GM23338 (cell line): Measurements from ENCODE around the gene DCTN2. TPM values are rescaled to one million over a fixed set of nuclear protein-coding genes. Genes with fewer than 3 reads are reported as not detected.

Source experiments
- ATAC-seq: fragments of 200-7000 bp; cut with Tn5 transposase; 3 replicates; pipeline ENCODE4 v1.9.1; 2020
- DNase-seq: peaks from one replicate; pipeline ENCODE4 v3.0.0-alpha.2; 2015; ENCODE audit warnings: low spot score
- H2AFZ ChIP-seq: fragments of 200-600 bp; sonication (generic); 2 replicates; pipeline ENCODE4 v1.8.0; 2016; ENCODE audit warnings: antibody characterized with exemption, mild to moderate bottlenecking, moderate library complexity
- H3F3A ChIP-seq: fragments of 200-600 bp; sonication (generic); replicated peaks from 2 replicates; pipeline ENCODE4 v1.8.0; 2017; ENCODE audit warnings: antibody characterized with exemption, mixed run types, low read depth
- H3K27ac ChIP-seq: fragments of 200-600 bp; sonication (generic); 2 replicates; pipeline ENCODE4 v1.6.1; 2016; ENCODE audit warnings: low read depth
- H3K27me3 ChIP-seq: fragments of 200-600 bp; sonication (generic); 2 replicates; pipeline ENCODE4 v1.8.0; 2016; ENCODE audit warnings: mild to moderate bottlenecking, mixed run types, moderate library complexity; ENCODE audit not compliant: insufficient read depth
- H3K36me3 ChIP-seq: fragments of 200-600 bp; sonication (generic); 2 replicates; pipeline ENCODE4 v1.8.0; 2016; ENCODE audit warnings: mild to moderate bottlenecking; ENCODE audit not compliant: insufficient read depth
- H3K4me1 ChIP-seq: fragments of 200-600 bp; sonication (generic); 2 replicates; pipeline ENCODE4 v1.8.0; 2016; ENCODE audit warnings: mild to moderate bottlenecking, moderate library complexity; ENCODE audit not compliant: insufficient read depth
- H3K4me2 ChIP-seq: fragments of 200-600 bp; sonication (generic); 2 replicates; pipeline ENCODE4 v1.7.1; 2017; ENCODE audit warnings: mixed run types
- H3K4me3 ChIP-seq: fragments of 200-600 bp; sonication (generic); 2 replicates; pipeline ENCODE4 v1.6.1; 2016; ENCODE audit warnings: mixed run types
- H3K79me2 ChIP-seq: fragments of 200-600 bp; sonication (generic); replicated peaks from 2 replicates; pipeline ENCODE4 v1.8.0; 2017; ENCODE audit warnings: mild to moderate bottlenecking; ENCODE audit not compliant: insufficient read depth
- H3K9me2 ChIP-seq: fragments of 200-600 bp; sonication (generic); 2 replicates; pipeline ENCODE4 v1.8.0; 2017; ENCODE audit not compliant: insufficient read depth
- H4K20me1 ChIP-seq: fragments of 200-600 bp; sonication (generic); replicated peaks from 2 replicates; pipeline ENCODE4 v1.8.0; 2017; ENCODE audit warnings: mild to moderate bottlenecking; ENCODE audit not compliant: insufficient read depth
- H3K27ac Mint-ChIP-seq: 2 replicates; pipeline ENCODE4 v1.8.0; 2020; ENCODE audit warnings: inconsistent platforms, mild to moderate bottlenecking, moderate library complexity, mixed read lengths
- H3K27me3 Mint-ChIP-seq: 3 replicates; pipeline ENCODE4 v1.8.0; 2022; ENCODE audit warnings: low read depth, mild to moderate bottlenecking, moderate library complexity, mixed read lengths, inconsistent platforms; ENCODE audit not compliant: insufficient read depth, poor library complexity
- H3K36me3 Mint-ChIP-seq: 3 replicates; pipeline ENCODE4 v1.8.0; 2021; ENCODE audit warnings: low read depth, mild to moderate bottlenecking, inconsistent platforms, moderate library complexity, mixed read lengths
- H3K4me1 Mint-ChIP-seq: 3 replicates; pipeline ENCODE4 v1.8.0; 2020; ENCODE audit warnings: mild to moderate bottlenecking, inconsistent platforms, mixed read lengths
- H3K4me3 Mint-ChIP-seq: 3 replicates; pipeline ENCODE4 v1.8.0; 2021; ENCODE audit warnings: moderate library complexity, mild to moderate bottlenecking, inconsistent platforms, mixed read lengths
- H3K9me3 Mint-ChIP-seq: 3 replicates; pipeline ENCODE4 v1.8.0; 2020; ENCODE audit warnings: moderate library complexity, mild to moderate bottlenecking, inconsistent platforms, mixed read lengths
- CREB1 ChIP-seq: fragments of 250-450 bp; sonication (Bioruptor Pico); IDR thresholded peaks from 2 replicates; pipeline ENCODE4 v1.5.0; 2020; ENCODE audit warnings: low read depth, mild to moderate bottlenecking, moderate library complexity
- EZH2 ChIP-seq: fragments of 200-600 bp; sonication (generic); IDR thresholded peaks from one replicate; pipeline ENCODE4 v1.8.0; 2017; ENCODE audit warnings: antibody characterized with exemption, mild to moderate bottlenecking, low read depth; ENCODE audit not compliant: unreplicated experiment
- JUNB ChIP-seq: IDR thresholded peaks from one replicate; pipeline ENCODE4 v1.6.1; 2016; ENCODE audit warnings: antibody characterized with exemption; ENCODE audit not compliant: unreplicated experiment
- NANOG ChIP-seq: IDR thresholded peaks from 2 replicates; pipeline ENCODE4 v1.6.1; 2016; ENCODE audit warnings: antibody characterized with exemption, borderline replicate concordance
- POLR2AphosphoS5 ChIP-seq: IDR thresholded peaks from 2 replicates; pipeline ENCODE4 v1.6.1; 2016; ENCODE audit warnings: antibody characterized with exemption, low read depth
- STAT1 ChIP-seq: IDR thresholded peaks from one replicate; pipeline ENCODE4 v1.6.1; 2016; ENCODE audit warnings: antibody characterized with exemption; ENCODE audit not compliant: unreplicated experiment
- ZNF114 ChIP-seq: fragments of 250-450 bp; sonication (Bioruptor Pico); IDR thresholded peaks from 2 replicates; pipeline ENCODE4 v1.5.0; 2020; ENCODE audit warnings: mild to moderate bottlenecking, moderate library complexity
- ZNF331 ChIP-seq: fragments of 250-450 bp; sonication (Bioruptor Pico); IDR thresholded peaks from 2 replicates; pipeline ENCODE4 v1.5.0; 2020; ENCODE audit warnings: low read depth, mild to moderate bottlenecking, moderate library complexity
- polyA plus RNA-seq: library from polyadenylated mRNA; unstranded; fragments of >200 nt; fragmentation: Nextera tagmentation; extraction: Ambion mirVana; gene quantifications from 2 replicates; pipeline ENCODE4 v1.2.1, GENCODE V29; 2016
- total RNA-seq: library from RNA; depleted of rRNA; stranded (reverse); fragments of >200 nt; shearing (Covaris generic); gene quantifications from 2 replicates; pipeline ENCODE4 v1.2.3, GENCODE V29; 2014
- TF ChIP-seq, protein P1 (sequence below), 2 experiments: fragments of 200-600 bp in 1 of 2; sonication (generic) in 1 of 2; conservative IDR thresholded peaks; 2 replicates each; pipeline versions ENCODE4 v1.5.1 to v1.6.1; 2016 to 2017; ENCODE audit warnings: antibody characterized with exemption in 2 of 2, low read depth in 2 of 2, mild to moderate bottlenecking in 2 of 2, moderate library complexity in 1 of 2
- TF ChIP-seq, protein P2 (sequence below): fragments of 250-450 bp; sonication (Bioruptor Pico); IDR thresholded peaks from 2 replicates; pipeline ENCODE4 v1.5.0; 2020; ENCODE audit warnings: mild to moderate bottlenecking, moderate library complexity

The DCTN2 gene
- total and polyA plus RNA-seq, 2 experiments from 2014 or later: 56.1 to 157 TPM

DNA sequence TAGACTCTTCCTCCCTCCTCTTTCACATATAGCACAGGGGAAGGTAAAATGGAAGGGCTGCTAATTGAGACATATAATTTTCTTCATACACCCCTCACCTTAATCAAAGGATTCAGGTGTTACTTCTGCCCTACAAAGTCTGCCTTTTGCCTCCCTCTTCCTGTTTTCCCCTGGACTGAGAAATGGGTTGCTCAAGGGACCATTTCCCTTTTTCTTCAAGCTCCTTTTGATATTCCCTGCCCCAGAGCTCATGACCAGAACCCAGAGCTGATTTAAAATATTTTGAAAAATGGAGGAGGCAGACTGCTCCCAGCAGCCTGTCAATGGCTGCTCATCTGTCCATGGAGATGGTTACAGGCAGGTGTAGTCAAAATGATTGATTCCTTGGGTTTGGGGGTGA, 37.7 kb upstream of the DCTN2 start (continued):
- TF ChIP-seq, protein P1, sequence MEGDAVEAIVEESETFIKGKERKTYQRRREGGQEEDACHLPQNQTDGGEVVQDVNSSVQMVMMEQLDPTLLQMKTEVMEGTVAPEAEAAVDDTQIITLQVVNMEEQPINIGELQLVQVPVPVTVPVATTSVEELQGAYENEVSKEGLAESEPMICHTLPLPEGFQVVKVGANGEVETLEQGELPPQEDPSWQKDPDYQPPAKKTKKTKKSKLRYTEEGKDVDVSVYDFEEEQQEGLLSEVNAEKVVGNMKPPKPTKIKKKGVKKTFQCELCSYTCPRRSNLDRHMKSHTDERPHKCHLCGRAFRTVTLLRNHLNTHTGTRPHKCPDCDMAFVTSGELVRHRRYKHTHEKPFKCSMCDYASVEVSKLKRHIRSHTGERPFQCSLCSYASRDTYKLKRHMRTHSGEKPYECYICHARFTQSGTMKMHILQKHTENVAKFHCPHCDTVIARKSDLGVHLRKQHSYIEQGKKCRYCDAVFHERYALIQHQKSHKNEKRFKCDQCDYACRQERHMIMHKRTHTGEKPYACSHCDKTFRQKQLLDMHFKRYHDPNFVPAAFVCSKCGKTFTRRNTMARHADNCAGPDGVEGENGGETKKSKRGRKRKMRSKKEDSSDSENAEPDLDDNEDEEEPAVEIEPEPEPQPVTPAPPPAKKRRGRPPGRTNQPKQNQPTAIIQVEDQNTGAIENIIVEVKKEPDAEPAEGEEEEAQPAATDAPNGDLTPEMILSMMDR (conservative IDR thresholded peaks at IDR 0.05; ENCODE audit: low read depth in 2 of 2): no peak
- TF ChIP-seq ZNF331 (CRISPR knock-in tag) (no peak), CREB1 (CRISPR knock-in tag) (no peak), JUNB (no peak)

DNA sequence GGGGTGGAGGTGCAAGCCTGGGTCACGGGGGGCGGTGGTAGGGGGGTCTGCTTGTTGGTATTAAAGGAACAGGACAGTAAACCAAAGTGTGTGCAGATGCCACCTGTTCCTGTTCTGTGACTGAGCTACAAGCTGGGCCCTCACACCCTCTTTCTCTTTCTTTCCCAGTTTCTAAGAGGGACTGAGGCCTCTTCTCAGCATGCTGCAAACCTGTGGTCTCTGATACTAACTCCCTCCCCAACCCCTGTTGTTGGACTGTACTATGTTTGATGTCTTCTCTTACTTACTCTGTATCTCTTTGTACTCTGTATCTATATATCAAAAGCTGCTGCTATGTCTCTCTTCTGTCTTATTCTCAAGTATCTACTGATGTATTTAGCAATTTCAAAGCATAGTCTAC, 37.1 kb upstream of the DCTN2 start:
- Histone ChIP-seq H3K27me3 (0 out of 2 replicates have a peak, but pooled peaks cover 8% of the 10 kb centered on the region), H4K20me1 (peaks cover 14% of the 10 kb centered on the region), H3F3A (peaks cover 10% of the 10 kb centered on the region; the same call in 1 of the 2 replicates), H3K27ac (no peak overlapping the region), H3K4me2 (no peak overlapping the region), H3K4me3 (no peak overlapping the region), H3K9me2 (no peaks in the 10 kb centered on the region), H3K79me2 (no peaks in the 10 kb centered on the region), H2AFZ (no peak overlapping the region), H3K4me1 (no peaks in the 10 kb centered on the region), H3K36me3 (peaks cover 8% of the 10 kb centered on the region)
- peaks cover 4% of the 10 kb centered on the region; the same call in 2 of the 3 replicates for H3K4me1 Mint-ChIP-seq
- no peak overlapping the region for H3K27ac Mint-ChIP-seq
- TF ChIP-seq ZNF114 (CRISPR knock-in tag) (no peak), JUNB (no peak), ZNF331 (CRISPR knock-in tag) (no peak), POLR2AphosphoS5 (no peak), EZH2 (no peak), STAT1 (no peak), NANOG (no peak)
- TF ChIP-seq, protein P2, sequence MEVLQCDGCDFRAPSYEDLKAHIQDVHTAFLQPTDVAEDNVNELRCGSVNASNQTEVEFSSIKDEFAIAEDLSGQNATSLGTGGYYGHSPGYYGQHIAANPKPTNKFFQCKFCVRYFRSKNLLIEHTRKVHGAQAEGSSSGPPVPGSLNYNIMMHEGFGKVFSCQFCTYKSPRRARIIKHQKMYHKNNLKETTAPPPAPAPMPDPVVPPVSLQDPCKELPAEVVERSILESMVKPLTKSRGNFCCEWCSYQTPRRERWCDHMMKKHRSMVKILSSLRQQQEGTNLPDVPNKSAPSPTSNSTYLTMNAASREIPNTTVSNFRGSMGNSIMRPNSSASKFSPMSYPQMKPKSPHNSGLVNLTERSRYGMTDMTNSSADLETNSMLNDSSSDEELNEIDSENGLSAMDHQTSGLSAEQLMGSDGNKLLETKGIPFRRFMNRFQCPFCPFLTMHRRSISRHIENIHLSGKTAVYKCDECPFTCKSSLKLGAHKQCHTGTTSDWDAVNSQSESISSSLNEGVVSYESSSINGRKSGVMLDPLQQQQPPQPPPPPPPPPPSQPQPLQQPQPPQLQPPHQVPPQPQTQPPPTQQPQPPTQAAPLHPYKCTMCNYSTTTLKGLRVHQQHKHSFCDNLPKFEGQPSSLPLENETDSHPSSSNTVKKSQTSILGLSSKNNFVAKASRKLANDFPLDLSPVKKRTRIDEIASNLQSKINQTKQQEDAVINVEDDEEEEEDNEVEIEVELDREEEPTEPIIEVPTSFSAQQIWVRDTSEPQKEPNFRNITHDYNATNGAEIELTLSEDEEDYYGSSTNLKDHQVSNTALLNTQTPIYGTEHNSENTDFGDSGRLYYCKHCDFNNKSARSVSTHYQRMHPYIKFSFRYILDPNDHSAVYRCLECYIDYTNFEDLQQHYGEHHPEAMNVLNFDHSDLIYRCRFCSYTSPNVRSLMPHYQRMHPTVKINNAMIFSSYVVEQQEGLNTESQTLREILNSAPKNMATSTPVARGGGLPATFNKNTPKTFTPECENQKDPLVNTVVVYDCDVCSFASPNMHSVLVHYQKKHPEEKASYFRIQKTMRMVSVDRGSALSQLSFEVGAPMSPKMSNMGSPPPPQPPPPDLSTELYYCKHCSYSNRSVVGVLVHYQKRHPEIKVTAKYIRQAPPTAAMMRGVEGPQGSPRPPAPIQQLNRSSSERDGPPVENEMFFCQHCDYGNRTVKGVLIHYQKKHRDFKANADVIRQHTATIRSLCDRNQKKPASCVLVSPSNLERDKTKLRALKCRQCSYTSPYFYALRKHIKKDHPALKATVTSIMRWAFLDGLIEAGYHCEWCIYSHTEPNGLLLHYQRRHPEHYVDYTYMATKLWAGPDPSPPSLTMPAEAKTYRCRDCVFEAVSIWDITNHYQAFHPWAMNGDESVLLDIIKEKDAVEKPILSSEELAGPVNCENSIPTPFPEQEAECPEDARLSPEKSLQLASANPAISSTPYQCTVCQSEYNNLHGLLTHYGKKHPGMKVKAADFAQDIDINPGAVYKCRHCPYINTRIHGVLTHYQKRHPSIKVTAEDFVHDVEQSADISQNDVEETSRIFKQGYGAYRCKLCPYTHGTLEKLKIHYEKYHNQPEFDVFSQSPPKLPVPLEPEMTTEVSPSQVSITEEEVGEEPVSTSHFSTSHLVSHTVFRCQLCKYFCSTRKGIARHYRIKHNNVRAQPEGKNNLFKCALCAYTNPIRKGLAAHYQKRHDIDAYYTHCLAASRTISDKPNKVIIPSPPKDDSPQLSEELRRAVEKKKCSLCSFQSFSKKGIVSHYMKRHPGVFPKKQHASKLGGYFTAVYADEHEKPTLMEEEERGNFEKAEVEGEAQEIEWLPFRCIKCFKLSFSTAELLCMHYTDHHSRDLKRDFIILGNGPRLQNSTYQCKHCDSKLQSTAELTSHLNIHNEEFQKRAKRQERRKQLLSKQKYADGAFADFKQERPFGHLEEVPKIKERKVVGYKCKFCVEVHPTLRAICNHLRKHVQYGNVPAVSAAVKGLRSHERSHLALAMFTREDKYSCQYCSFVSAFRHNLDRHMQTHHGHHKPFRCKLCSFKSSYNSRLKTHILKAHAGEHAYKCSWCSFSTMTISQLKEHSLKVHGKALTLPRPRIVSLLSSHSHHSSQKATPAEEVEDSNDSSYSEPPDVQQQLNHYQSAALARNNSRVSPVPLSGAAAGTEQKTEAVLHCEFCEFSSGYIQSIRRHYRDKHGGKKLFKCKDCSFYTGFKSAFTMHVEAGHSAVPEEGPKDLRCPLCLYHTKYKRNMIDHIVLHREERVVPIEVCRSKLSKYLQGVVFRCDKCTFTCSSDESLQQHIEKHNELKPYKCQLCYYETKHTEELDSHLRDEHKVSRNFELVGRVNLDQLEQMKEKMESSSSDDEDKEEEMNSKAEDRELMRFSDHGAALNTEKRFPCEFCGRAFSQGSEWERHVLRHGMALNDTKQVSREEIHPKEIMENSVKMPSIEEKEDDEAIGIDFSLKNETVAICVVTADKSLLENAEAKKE: no peak
- ATAC-seq (no peak), DNase-seq (no peak)
- H3K9me3 Mint-ChIP-seq: no peaks in the 10 kb centered on the region
- no peak overlapping the region for H3K4me3 Mint-ChIP-seq
- no peaks in the 10 kb centered on the region for H3K27me3 Mint-ChIP-seq
- H3K36me3 Mint-ChIP-seq: peaks cover 23% of the 10 kb centered on the region
